ENCODE results near the gene RNF223. TPM values are rescaled to one million over a fixed set of nuclear protein-coding genes. Genes with fewer than 3 reads are reported as not detected.

The RNF223 gene
- total and polyA plus RNA-seq, 2 of the 8 experiments (the other 6 are each of a cell fraction or from before 2014, with no cell fraction given): not detected

GRCh38 chr1:1043411-1043810, 30.7 kb downstream of the RNF223 start (continued):
- TF ChIP-seq CHD7 (IDR thresholded peaks at IDR 0.05; ENCODE audit: insufficient replicate concordance, low read length) (no peak), RFX5 (IDR thresholded peaks at IDR 0.05; ENCODE audit: borderline replicate concordance, low read depth, low read length) (no peak), RAD21 (IDR thresholded peaks at IDR 0.05 in 1 of 2, conservative IDR thresholded peaks at IDR 0.05 in 1 of 2; ENCODE audit: low read depth in 2 of 2, low read length in 2 of 2) (no peak), POLR2A (IDR thresholded peaks at IDR 0.05; ENCODE audit: control extremely low read depth in 1 of 2, low read depth in 2 of 2, low read length in 2 of 2) (no peak)

Data from H1 (cell line).